GM18520 (cell line): ENCODE results near the gene IQUB.
"Not testable (repeated sequence)": the region's sequence is repeated elsewhere in the genome, so short reads cannot be mapped to it uniquely, and the experiment has no call there.

ENCODE experiments used
- ATAC-seq: cut with Tn5 transposase; IDR thresholded peaks from one replicate; pipeline ENCODE4 v1.9.1; 2021; ENCODE audit not compliant: unreplicated experiment

IQUB gene

DNA sequence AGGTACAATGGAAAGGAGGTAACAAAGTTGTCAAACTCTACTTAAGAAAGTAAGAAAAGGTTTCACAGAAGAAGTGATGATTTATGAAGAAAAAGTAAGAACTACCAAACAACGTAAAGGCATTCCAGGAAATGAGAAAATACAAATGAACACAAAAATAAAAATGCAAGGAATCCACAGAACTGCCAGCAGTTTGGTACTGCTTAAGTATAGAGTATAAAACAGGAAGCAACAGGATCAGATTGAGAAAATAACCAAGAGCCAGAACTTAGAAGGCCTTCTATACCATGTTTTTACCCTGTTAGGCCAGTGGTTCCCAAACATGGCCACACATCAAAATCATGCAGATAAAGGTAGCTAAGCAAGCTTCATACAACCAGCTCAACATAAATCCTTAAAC is 14.0 kb upstream of the IQUB start:
- ATAC-seq: no peak

DNA sequence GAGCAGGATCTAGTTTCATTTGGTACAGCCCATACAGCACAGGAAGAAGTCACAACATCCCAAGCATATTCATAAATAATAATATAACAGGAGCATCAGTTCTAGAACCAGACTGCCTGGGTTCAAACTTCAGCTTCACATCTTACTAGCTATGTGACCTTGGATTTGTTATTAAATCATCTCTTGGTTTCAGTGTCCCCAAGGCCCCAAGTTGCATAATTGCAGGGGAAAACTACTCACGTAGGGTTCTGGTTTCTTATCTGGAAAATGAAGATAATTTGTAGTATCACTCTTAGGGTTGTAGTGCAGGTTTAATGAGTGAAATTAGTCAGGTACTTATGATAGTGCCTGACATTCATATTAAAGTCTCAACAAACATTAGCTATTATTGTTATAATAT is 5.5 kb upstream of the IQUB start:
- ATAC-seq: no peak

- ATAC-seq: no peak
Measured at GRCh38 chr7:123538897-123539296, 4.5 kb upstream of the IQUB start.

DNA sequence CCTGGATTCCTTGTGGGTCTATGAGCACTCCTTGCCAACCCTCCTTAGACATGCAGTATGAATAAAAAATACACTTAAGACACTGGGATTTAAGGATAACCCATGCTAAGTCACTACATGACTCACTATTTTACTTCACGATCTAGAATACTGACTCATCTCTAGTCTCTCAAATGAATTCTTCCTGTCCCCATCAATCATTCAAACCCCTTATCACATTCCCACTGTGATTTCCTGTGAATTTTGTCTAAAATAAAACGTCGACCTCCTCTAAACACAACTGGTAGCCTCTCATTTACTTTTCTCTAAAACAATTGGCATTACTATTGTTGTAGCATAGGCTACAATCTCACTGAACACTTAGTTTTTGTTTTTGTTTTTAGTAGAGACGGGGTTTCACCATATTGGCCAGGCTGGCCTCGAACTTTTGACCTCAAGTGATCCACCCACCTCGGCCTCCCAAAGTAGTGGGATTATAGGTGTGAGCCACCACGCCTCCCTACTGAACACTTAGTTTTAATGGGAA is 3.9 kb upstream of the IQUB start:
- no peak for ATAC-seq

DNA sequence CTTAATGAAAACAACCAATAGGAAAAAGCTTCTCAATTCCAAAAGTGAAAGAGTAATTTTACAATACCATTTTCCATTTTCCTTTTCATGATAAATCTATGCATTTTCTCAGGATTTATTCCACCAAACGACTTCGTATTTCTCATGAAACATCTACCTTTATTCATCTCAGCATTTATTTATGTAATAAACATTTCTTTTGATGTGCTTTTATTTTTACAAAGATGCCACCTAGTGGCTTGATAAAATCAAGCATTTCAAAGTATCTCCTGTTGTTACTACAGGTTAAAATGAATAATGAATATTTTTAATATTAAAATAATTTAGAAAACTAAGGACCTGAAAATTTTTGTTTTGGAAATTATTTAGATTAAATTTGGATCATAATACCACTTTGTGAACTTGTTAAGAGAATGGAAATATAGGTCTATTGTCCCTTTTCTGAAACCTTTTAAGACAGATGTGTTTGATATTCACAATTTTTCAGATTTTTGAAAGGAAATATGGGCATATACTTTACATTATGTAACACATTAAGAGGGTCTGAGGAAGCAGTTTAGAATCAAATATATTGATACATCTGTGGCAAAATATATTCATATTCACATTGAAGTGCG is 2.7 kb upstream of the IQUB start:
- ATAC-seq: no peak

GRCh38 chr7:123535517-123535916 is 1.1 kb upstream of the IQUB start:
- ATAC-seq: no peak

- peak; percentile 3 for ATAC-seq
Measured at GRCh38 chr7:123533929-123534382, 439 bp downstream of the IQUB start.

- no peak for ATAC-seq
Measured at GRCh38 chr7:123533553-123533917, 860 bp downstream of the IQUB start.

- ATAC-seq: peak; percentile 18
Measured at GRCh38 chr7:123532788-123533552, 1.4 kb downstream of the IQUB start.

DNA sequence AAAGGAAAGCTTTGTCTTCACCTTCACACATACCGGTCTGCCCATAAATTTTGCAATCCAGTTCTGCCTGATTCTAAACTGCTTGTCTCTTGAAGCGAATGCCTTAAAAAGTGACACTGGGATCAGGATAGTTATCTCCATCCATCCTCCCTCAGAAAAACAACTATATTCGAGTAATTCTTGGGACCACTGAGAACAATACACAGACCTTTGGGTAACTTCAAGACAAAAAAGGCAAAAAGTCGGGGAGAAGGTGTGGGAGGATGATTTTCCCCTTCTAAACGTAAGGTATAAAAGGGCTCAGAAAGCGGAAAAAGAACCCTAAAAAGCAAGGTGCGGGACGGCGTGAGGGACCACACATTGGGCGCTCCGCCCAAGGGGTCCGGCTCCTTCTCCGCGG is 2.1 kb downstream of the IQUB start:
- ATAC-seq: peak; percentile 1

- not testable (repeated sequence) for ATAC-seq
Measured at GRCh38 chr7:123530035-123530591, 4.3 kb downstream of the IQUB start.

DNA sequence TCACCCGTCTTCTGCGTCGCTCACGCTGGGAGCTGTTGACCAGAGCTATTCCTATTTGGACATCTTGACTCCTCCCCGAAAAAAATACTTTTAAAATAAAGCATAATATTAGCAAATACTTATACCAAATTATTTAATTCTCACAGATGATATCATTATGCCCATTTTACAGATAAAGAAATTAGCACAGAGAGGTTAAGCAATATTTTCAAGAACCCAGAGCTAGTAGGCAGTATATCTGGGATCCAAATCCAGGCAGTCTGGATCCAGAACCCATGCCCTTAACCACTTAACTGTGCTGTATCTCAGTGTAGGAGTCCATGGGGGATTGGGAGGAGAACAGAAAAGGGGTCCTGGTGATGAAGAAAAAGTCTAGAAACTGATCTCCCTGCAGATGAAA is 6.1 kb downstream of the IQUB start:
- no peak for ATAC-seq

- ATAC-seq: not testable (repeated sequence)
Measured at GRCh38 chr7:123527712-123528225, 6.6 kb downstream of the IQUB start.

- ATAC-seq: not testable (repeated sequence)
Measured at GRCh38 chr7:123526533-123526932, 7.9 kb downstream of the IQUB start.

GRCh38 chr7:123522066-123522465 is 12.3 kb downstream of the IQUB start:
- no peak for ATAC-seq

- ATAC-seq: no peak
Measured at GRCh38 chr7:123505221-123505620, 29.2 kb downstream of the IQUB start.

DNA sequence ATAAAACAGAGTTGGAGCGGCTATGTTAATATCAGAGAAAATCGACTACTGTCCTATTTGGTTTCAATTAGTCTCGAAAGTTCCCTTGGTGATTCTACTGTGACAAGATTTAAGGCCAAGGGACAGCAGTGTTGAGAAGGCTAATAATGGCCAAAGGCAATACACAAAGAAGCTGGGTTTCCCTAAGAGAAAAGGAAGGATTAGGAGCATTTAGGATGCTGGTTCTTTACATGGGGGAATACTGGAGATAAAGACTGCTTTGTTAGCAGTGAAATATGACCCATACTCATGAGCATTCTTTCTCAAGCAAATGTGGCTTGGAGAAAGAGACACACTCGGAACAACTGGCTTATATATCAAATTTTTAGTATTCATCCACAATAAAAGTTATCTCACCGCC is 32.2 kb downstream of the IQUB start:
- no peak for ATAC-seq

GRCh38 chr7:123500878-123501489 is 33.4 kb downstream of the IQUB start:
- ATAC-seq: no peak

GRCh38 chr7:123499211-123499970 is 35.0 kb downstream of the IQUB start:
- no peak for ATAC-seq

GRCh38 chr7:123498601-123499000 is 35.8 kb downstream of the IQUB start:
- ATAC-seq: no peak

DNA sequence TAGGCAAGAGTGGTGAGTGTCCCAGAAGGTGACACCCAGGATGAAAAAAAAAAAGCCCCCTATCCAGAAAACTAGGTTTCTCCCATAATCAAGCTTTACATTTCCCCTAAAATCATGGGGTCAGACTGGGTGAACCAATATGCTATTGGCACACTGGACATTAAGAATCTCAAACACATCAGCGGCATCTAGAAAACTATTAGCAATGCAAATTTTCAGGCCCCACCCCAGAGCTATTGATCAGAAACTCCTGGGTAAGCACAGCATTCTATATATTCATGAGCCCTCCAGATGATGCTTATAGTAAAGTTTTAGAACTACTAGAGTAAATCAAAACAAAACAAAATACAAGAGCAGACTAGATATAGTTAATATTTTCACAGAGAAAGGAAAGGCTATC is 36.4 kb downstream of the IQUB start:
- ATAC-seq: no peak
